Tibial nerve (tissue), 4 donors: ENCODE measurements around the gene TNKS1BP1. TPM values are rescaled to one million over a fixed set of nuclear protein-coding genes. Genes with fewer than 3 reads are reported as not detected.
A peak's percentile ranks its signal among the peaks of the same experiment; 100 is the strongest.

ENCODE experiments used
- DNase-seq, 2 donors: peaks; one replicate each; pipeline ENCODE4 v3.0.0-alpha.2; 2019; ENCODE audit warnings: low spot score in 2 of 2
- H3K27ac ChIP-seq, 4 donors: fragments of 200-600 bp; sonication (generic) in 3 of 4; one replicate each; pipeline ENCODE4 v1.5.1; 2017 to 2019; ENCODE audit warnings: mild to moderate bottlenecking in 1 of 4
- H3K27me3 ChIP-seq, 2 donors: fragments of 200-600 bp; sonication (generic) in 1 of 2; one replicate each; pipeline versions ENCODE4 v1.5.1 to v1.6.0; 2017 to 2019
- H3K36me3 ChIP-seq, 3 donors: fragments of 200-600 bp; sonication (generic); one replicate each; pipeline ENCODE4 v1.5.1; 2018 to 2019
- H3K4me1 ChIP-seq, 4 donors: fragments of 200-600 bp; sonication (generic) in 3 of 4; one replicate each; pipeline ENCODE4 v1.5.1; 2017 to 2019
- H3K4me3 ChIP-seq, 4 donors: fragments of 200-600 bp; sonication (generic) in 3 of 4; one replicate each; pipeline ENCODE4 v1.5.1; 2017 to 2019; ENCODE audit warnings: mild to moderate bottlenecking in 1 of 4, moderate library complexity in 1 of 4
- H3K9me3 ChIP-seq, 4 donors: fragments of 200-600 bp; sonication (generic) in 3 of 4; one replicate each; pipeline ENCODE4 v1.5.1; 2017 to 2019
- CTCF ChIP-seq, 5 experiments: fragments of 200-600 bp in 3 of 5; fragments of 450-650 bp in 2 of 5; sonication (generic) in 3 of 5; IDR thresholded peaks; one replicate each; pipeline ENCODE4 v1.5.1; 2016 to 2019; ENCODE audit warnings: antibody characterized with exemption in 5 of 5, mild to moderate bottlenecking in 3 of 5, moderate library complexity in 2 of 5
- EP300 ChIP-seq, 2 donors: sonication (generic); formaldehyde crosslinking; IDR thresholded peaks; one replicate each; pipeline ENCODE4 v1.6.1; 2017; ENCODE audit warnings: antibody characterized with exemption in 2 of 2, mild to moderate bottlenecking in 1 of 2
- POLR2A ChIP-seq, 2 donors: fragments of 450-650 bp; IDR thresholded peaks; one replicate each; pipeline ENCODE4 v1.6.1; 2017; ENCODE audit warnings: antibody characterized with exemption in 2 of 2, mild to moderate bottlenecking in 2 of 2, moderate library complexity in 2 of 2
- WGBS, 2 donors: methylation state at CpG; one replicate each; pipeline ENCODE4 v1.1.5; 2018; 5-methylcytosine and 5-hydroxymethylcytosine counted together
- total RNA-seq, 4 donors: library from RNA; depleted of rRNA; stranded (reverse); fragments of >200 nt; gene quantifications; one replicate each; pipeline ENCODE4 v1.1.0, GENCODE V29; 2016

The TNKS1BP1 gene
- total RNA-seq, 4 donors from 2014 or later: 147 to 238 (median 204) TPM

DNA sequence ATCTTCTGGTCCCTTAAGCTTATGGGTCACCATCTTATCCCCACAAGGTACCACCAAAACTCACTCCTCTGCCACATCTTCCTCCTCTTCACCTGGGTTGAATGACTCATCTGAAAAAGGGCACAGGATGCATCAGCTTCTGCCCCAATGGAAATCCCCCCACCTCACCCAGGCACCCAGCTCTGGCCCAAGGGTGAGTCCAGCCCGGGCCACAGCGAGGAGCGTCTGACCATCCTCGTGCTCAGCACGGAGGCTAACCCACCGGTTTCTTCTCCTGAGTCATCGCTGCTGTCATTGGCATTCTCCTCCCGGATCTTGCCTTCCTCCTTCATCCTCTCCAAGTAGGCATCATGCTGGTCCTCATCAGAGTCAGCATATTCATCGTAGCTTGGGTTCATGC, 5.3 kb upstream of the TNKS1BP1 start:
- no peaks in the 10 kb centered on the region for H3K27me3 ChIP-seq
- H3K4me1 ChIP-seq: peaks cover 3 to 34% (median 17%) of the 10 kb centered on the region in 4 donors
- no peak overlapping the region for H3K27ac ChIP-seq
- peaks cover 4 to 84% (median 35%) of the 10 kb centered on the region in 3 donors for H3K36me3 ChIP-seq
- no peak overlapping the region for H3K4me3 ChIP-seq
- TF ChIP-seq POLR2A (IDR thresholded peaks at IDR 0.05): no peak
- no peak for TF ChIP-seq EP300 (IDR thresholded peaks at IDR 0.05)
- TF ChIP-seq CTCF (IDR thresholded peaks at IDR 0.05): no peak
- WGBS, 2 donors: 92 to 95% methylated on average over 9 of the region's 9 CpGs
- DNase-seq: no peak
- H3K9me3 ChIP-seq: no peaks in the 10 kb centered on the region

DNA sequence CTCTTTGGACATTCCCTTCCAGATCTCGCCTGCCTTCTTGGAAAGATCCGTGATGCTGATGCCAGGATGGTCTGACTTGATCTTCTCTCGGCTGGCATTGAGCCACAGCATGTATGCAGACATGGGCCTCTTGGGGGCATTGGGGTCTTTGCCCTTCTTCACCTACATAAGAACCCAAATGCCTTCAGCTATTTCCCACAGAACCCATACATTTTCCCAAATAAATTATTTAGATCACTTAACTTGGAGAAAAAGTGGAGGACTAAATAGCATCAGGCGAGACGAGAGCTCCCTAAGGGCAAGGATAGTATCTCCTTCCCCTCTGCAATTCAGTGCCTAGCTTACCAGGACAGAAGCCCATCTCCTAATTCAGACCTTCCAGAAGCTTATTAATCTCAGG, 3.0 kb upstream of the TNKS1BP1 start:
- peaks cover 0 to 30% (median 21%) of the 10 kb centered on the region in 4 donors for H3K4me1 ChIP-seq
- no peaks in the 10 kb centered on the region for H3K27me3 ChIP-seq
- no peak for DNase-seq
- no peaks in the 10 kb centered on the region for H3K9me3 ChIP-seq
- H3K27ac ChIP-seq: peak overlapping the region in 1 of 4 donors; percentile 98
- WGBS, 2 donors: 88 to 95% methylated on average over 5 of the region's 5 CpGs
- no peak for TF ChIP-seq EP300 (IDR thresholded peaks at IDR 0.05)
- TF ChIP-seq CTCF (IDR thresholded peaks at IDR 0.05): no peak
- TF ChIP-seq POLR2A (IDR thresholded peaks at IDR 0.05): no peak
- H3K4me3 ChIP-seq: no peak overlapping the region
- H3K36me3 ChIP-seq: peaks cover 0 to 69% (median 35%) of the 10 kb centered on the region in 3 donors

DNA sequence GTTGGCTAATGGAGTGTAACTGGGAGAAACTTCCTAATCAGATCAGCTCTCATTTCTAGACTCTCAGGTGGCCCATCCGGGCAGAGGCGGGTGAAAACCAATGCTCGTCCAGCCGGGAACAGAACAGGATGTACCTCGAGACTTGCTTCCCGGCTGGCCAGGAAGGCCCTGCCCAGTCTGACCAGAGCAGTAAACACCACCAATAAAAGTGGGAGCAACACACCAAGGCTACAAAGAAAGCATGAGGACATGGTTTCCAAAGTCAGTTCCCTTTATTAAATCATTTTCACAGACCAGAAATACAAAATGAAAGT, 940 bp upstream of the TNKS1BP1 start:
- DNase-seq: peak in 1 of 2 donors; percentile 42
- Histone ChIP-seq H3K27me3 (no peaks in the 10 kb centered on the region), H3K4me3 (peak overlapping the region; percentile 45 to 91 (median 76)), H3K36me3 (peaks cover 0 to 50% (median 23%) of the 10 kb centered on the region in 3 donors), H3K4me1 (peaks cover 0 to 50% (median 30%) of the 10 kb centered on the region in 4 donors), H3K9me3 (no peaks in the 10 kb centered on the region), H3K27ac (peak overlapping the region; percentile 93 to 98 (median 96))
- TF ChIP-seq CTCF (IDR thresholded peaks at IDR 0.05) (no peak), EP300 (IDR thresholded peaks at IDR 0.05) (peak; percentile 30 to 50), POLR2A (IDR thresholded peaks at IDR 0.05) (no peak)
- WGBS, 2 donors: 13 to 19% methylated on average over 6 of the region's 6 CpGs

DNA sequence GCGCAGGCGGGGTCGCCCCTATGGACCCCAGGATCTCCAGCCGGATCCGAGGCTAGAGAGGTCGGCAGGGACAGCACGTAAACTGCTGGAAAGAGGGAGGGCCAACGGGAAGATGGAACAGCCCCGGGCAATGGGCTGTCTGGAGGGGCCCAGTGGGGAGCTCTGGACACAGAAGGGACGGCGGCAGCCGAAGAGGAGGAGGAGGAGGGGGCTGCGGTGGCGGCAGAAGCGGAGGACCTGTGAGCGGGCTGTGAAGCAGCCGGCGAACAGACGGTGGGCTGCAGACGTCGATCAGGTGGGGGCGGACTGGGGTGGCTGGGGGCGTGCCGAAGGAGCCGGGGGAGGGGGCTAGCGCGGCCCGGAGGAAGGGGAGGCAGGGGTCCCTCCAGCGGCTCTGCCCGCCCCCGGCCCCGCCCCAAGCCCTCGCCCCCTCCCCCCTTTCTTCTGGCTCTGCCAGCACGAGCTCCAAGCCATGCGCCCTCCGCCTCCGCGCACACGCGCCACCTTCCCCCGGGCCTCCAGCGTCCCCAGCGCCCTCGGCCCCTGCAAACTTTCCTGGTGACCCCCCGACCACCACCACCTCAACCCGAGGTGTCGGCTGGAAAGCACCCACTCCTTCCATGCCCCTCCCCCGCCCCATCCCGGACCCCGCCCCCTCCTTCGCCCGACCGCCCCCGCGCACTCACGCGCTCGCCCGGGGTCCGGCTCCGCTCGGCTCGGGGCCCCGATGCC, 432 bp downstream of the TNKS1BP1 start:
- DNase-seq: no peak
- H3K9me3 ChIP-seq: no peaks in the 10 kb centered on the region
- TF ChIP-seq POLR2A (IDR thresholded peaks at IDR 0.05) (no peak), EP300 (IDR thresholded peaks at IDR 0.05) (no peak), CTCF (IDR thresholded peaks at IDR 0.05) (no peak)
- no peaks in the 10 kb centered on the region for H3K27me3 ChIP-seq
- peak overlapping the region; percentile 69 to 91 (median 76) for H3K4me3 ChIP-seq
- H3K4me1 ChIP-seq: peaks cover 0 to 63% (median 32%) of the 10 kb centered on the region in 4 donors
- WGBS, 2 donors: 1 to 2% methylated on average over 19 to 36 of the region's 64 CpGs
- peaks cover 0 to 50% (median 14%) of the 10 kb centered on the region in 3 donors for H3K36me3 ChIP-seq
- peak overlapping the region; percentile 93 to 98 (median 96) for H3K27ac ChIP-seq

GRCh38 chr11:57323855-57324153, 948 bp downstream of the TNKS1BP1 start:
- WGBS, 2 donors: 18 to 32% methylated on average over 9 of the region's 9 CpGs
- no peak for DNase-seq
- no peaks in the 10 kb centered on the region for H3K27me3 ChIP-seq
- peak overlapping the region; percentile 69 to 91 (median 76) for H3K4me3 ChIP-seq
- H3K36me3 ChIP-seq: peaks cover 0 to 50% (median 14%) of the 10 kb centered on the region in 3 donors
- H3K9me3 ChIP-seq: no peaks in the 10 kb centered on the region
- TF ChIP-seq CTCF (IDR thresholded peaks at IDR 0.05) (no peak), EP300 (IDR thresholded peaks at IDR 0.05) (no peak), POLR2A (IDR thresholded peaks at IDR 0.05) (no peak)
- peak overlapping the region; percentile 93 to 98 (median 96) for H3K27ac ChIP-seq
- H3K4me1 ChIP-seq: peaks cover 0 to 69% (median 32%) of the 10 kb centered on the region in 4 donors
